Retina (tissue), 1 donor: ENCODE results near the gene LIF.

Source experiments
- DNase-seq: peaks from one replicate; pipeline ENCODE4 v3.0.0-alpha.2; 2016

The LIF gene

GRCh38 chr22:30284172-30284571, 37.6 kb upstream of the LIF start:
- no peak for DNase-seq

GRCh38 chr22:30283342-30283741, 36.8 kb upstream of the LIF start:
- DNase-seq = no peak

GRCh38 chr22:30282616-30283046, 36.1 kb upstream of the LIF start:
- no peak for DNase-seq

GRCh38 chr22:30280505-30280904, 33.9 kb upstream of the LIF start:
- DNase-seq = no peak

GRCh38 chr22:30279932-30280331, 33.4 kb upstream of the LIF start:
- DNase-seq = no peak

GRCh38 chr22:30279046-30279788, 32.7 kb upstream of the LIF start:
- DNase-seq = no peak

- no peak for DNase-seq
Observed at GRCh38 chr22:30277547-30278344, 31.2 kb upstream of the LIF start.

- DNase-seq = no peak
Observed at GRCh38 chr22:30276039-30276438, 29.5 kb upstream of the LIF start.

GRCh38 chr22:30275625-30276024, 29.1 kb upstream of the LIF start:
- no peak for DNase-seq

- no peak for DNase-seq
Observed at GRCh38 chr22:30274437-30274812, 27.9 kb upstream of the LIF start.

- no peak for DNase-seq
Observed at GRCh38 chr22:30273711-30274436, 27.3 kb upstream of the LIF start.

GRCh38 chr22:30272781-30273601, 26.4 kb upstream of the LIF start:
- no peak for DNase-seq

GRCh38 chr22:30270832-30271231, 24.3 kb upstream of the LIF start:
- DNase-seq = no peak

- DNase-seq = no peak
Observed at GRCh38 chr22:30268331-30268730, 21.8 kb upstream of the LIF start.

GRCh38 chr22:30267382-30268302, 21.1 kb upstream of the LIF start:
- DNase-seq = no peak

GRCh38 chr22:30266445-30267381, 20.2 kb upstream of the LIF start, which contains the start of gene OSM:
Gene OSM (minus strand): TSS chr22:30266851. CDS start chr22:30266799, 52 bp downstream.
- DNase-seq = no peak

GRCh38 chr22:30265823-30266444, 19.4 kb upstream of the LIF start:
- no peak for DNase-seq

GRCh38 chr22:30265131-30265720, 18.7 kb upstream of the LIF start:
- DNase-seq = no peak

- no peak for DNase-seq
Observed at GRCh38 chr22:30263883-30264282, 17.3 kb upstream of the LIF start.
